ENCODE data around the gene OR8H1.

- TF ChIP-seq EHMT2 (IDR thresholded peaks at IDR 0.05; ENCODE audit: borderline replicate concordance, low read depth, low read length) (no peak), ZNF556 (CRISPR knock-in tag; IDR thresholded peaks at IDR 0.05; ENCODE audit: borderline replicate concordance) (no peak), CTCF (CRISPR knock-in tag; IDR thresholded peaks at IDR 0.05) (no peak), GMEB2 (CRISPR knock-in tag; IDR thresholded peaks at IDR 0.05; ENCODE audit: low read depth) (no peak), TCF12 (IDR thresholded peaks at IDR 0.05) (no peak), TCF12 (CRISPR knock-in tag; IDR thresholded peaks at IDR 0.05) (no peak), CEBPB (IDR thresholded peaks at IDR 0.05; ENCODE audit: borderline replicate concordance, low read depth, low read length) (no peak), SOX5 (CRISPR knock-in tag; IDR thresholded peaks at IDR 0.05; ENCODE audit: borderline replicate concordance) (no peak), RFX5 (IDR thresholded peaks at IDR 0.05; ENCODE audit: low read depth, low read length) (no peak), FOXA1 (IDR thresholded peaks at IDR 0.05) (no peak), FOXA1 (CRISPR knock-in tag; IDR thresholded peaks at IDR 0.05) (no peak), ETV5 (CRISPR knock-in tag; IDR thresholded peaks at IDR 0.05; ENCODE audit: borderline replicate concordance) (no peak), SMAD3 (CRISPR knock-in tag; IDR thresholded peaks at IDR 0.05) (no peak), ZNF704 (CRISPR knock-in tag; IDR thresholded peaks at IDR 0.05; ENCODE audit: borderline replicate concordance) (no peak)
Observed at GRCh38 chr11:56251954-56252353, 40.1 kb downstream of the OR8H1 start, which contains the start of gene OR5T3.

All from HepG2 (cell line).